Measurements from ENCODE around the gene ADTRP.

DNA sequence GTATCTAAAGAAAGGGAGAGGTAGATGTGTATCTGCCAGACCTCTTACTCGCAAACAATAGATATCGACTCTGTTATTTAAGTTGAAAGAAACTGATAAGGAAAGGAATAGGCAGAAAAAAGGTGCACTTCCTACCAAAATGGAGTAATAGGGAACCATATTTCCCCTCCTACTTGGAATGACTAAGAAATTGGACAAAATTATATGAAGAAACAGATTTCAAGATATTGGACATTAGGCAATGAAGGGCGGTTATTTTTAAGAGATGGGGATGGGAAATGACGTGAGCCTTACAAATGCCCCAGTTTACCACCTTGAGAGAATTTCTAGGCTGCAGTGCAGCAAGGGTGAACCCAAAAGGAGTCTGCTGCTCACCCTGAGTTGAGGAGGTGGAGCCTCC lies 108.9 kb downstream of the ADTRP start:
- TF ChIP-seq, protein P1, sequence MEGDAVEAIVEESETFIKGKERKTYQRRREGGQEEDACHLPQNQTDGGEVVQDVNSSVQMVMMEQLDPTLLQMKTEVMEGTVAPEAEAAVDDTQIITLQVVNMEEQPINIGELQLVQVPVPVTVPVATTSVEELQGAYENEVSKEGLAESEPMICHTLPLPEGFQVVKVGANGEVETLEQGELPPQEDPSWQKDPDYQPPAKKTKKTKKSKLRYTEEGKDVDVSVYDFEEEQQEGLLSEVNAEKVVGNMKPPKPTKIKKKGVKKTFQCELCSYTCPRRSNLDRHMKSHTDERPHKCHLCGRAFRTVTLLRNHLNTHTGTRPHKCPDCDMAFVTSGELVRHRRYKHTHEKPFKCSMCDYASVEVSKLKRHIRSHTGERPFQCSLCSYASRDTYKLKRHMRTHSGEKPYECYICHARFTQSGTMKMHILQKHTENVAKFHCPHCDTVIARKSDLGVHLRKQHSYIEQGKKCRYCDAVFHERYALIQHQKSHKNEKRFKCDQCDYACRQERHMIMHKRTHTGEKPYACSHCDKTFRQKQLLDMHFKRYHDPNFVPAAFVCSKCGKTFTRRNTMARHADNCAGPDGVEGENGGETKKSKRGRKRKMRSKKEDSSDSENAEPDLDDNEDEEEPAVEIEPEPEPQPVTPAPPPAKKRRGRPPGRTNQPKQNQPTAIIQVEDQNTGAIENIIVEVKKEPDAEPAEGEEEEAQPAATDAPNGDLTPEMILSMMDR (IDR thresholded peaks at IDR 0.05), result no peak
- TF ChIP-seq POLR2AphosphoS5 (IDR thresholded peaks at IDR 0.05) (no peak), POLR2A (IDR thresholded peaks at IDR 0.05) (no peak)
